GM21825 (cell line): Measurements from ENCODE around the gene LILRB2.
"Not testable (repeated sequence)": the region's sequence is repeated elsewhere in the genome, so short reads cannot be mapped to it uniquely, and the experiment has no call there.

Source experiments
- ATAC-seq: cut with Tn5 transposase; IDR thresholded peaks from one replicate; pipeline ENCODE4 v1.9.1; 2021; ENCODE audit warnings: mild to moderate bottlenecking, moderate library complexity; ENCODE audit not compliant: unreplicated experiment

LILRB2 gene

GRCh38 chr19:54281007-54281728 lies at the start of gene LILRB2:
TSS of gene LILRB2 (minus strand) at chr19:54281110. CDS start at chr19:54280496, 614 bp downstream.
- ATAC-seq = no peak

GRCh38 chr19:54329476-54330165 lies 48.7 kb upstream of the LILRB2 start:
- no peak for ATAC-seq

GRCh38 chr19:54328781-54329180 lies 47.9 kb upstream of the LILRB2 start:
- ATAC-seq = not testable (repeated sequence)

GRCh38 chr19:54325631-54326030 lies 44.7 kb upstream of the LILRB2 start:
- ATAC-seq = no peak

GRCh38 chr19:54325194-54325621 lies 44.3 kb upstream of the LILRB2 start:
- no peak for ATAC-seq

- ATAC-seq = no peak
Observed at GRCh38 chr19:54324071-54324470, 43.2 kb upstream of the LILRB2 start.

GRCh38 chr19:54322934-54323333 lies 42.0 kb upstream of the LILRB2 start:
- not testable (repeated sequence) for ATAC-seq

GRCh38 chr19:54322295-54322694 lies 41.4 kb upstream of the LILRB2 start:
- not testable (repeated sequence) for ATAC-seq

GRCh38 chr19:54319892-54320670 lies 39.2 kb upstream of the LILRB2 start:
- no peak for ATAC-seq

- ATAC-seq = no peak
Observed at GRCh38 chr19:54319049-54319448, 38.1 kb upstream of the LILRB2 start.

GRCh38 chr19:54317965-54318240 lies 37.0 kb upstream of the LILRB2 start:
- ATAC-seq = no peak

GRCh38 chr19:54317108-54317964 lies 36.4 kb upstream of the LILRB2 start:
- no peak for ATAC-seq

- no peak for ATAC-seq
Observed at GRCh38 chr19:54316746-54317107, 35.8 kb upstream of the LILRB2 start.

- no peak for ATAC-seq
Observed at GRCh38 chr19:54315956-54316355, 35.0 kb upstream of the LILRB2 start.

- ATAC-seq = no peak
Observed at GRCh38 chr19:54312436-54313377, 31.8 kb upstream of the LILRB2 start, which contains the start of gene LILRA5. TSS of gene LILRA5 (minus strand) at chr19:54313166. CDS start at chr19:54313019, 147 bp downstream.

- ATAC-seq = no peak
Observed at GRCh38 chr19:54312011-54312410, 31.1 kb upstream of the LILRB2 start.

GRCh38 chr19:54311486-54311885 lies 30.6 kb upstream of the LILRB2 start:
- ATAC-seq = no peak

- ATAC-seq = no peak
Observed at GRCh38 chr19:54310543-54310942, 29.6 kb upstream of the LILRB2 start.

GRCh38 chr19:54309811-54310210 lies 28.9 kb upstream of the LILRB2 start:
- no peak for ATAC-seq
